ENCODE results near the gene YBX2. TPM values are rescaled to one million over a fixed set of nuclear protein-coding genes. Genes with fewer than 3 reads are reported as not detected.

Gene YBX2
- total and polyA plus RNA-seq, 2 donors (not counting 3 experiments of a cell fraction or from before 2014, with no cell fraction given): 0.15 to 0.31 TPM

DNA sequence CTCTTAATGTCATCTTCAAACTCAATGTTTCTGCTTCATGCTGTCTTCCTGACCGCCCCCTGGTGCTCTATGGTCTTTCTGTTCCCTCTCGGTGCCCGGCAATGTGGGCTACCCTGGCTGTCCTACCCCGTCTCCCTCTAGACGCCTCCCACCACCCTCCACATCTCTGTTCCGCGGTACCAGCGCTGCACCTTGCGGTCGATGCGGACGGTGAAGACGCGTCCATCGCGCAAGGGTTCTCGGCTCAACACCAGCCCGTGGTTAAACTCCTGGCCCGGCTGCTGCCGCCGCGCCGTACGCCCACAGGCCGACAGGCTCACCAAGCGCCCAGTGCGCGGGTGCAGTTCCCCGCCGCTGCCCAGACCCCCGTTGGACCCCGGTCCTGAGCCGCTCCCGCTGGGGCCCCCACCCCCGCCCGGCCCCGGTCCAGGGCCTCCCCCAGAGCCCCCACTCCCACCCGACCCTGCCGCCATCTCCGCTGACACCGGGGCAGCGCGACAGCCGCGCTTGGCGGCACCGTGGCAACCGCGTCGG is 34.5 kb upstream of the YBX2 start, which contains the start of gene NEURL4:
Gene NEURL4 (minus strand): TSS at position 496 of the 534 bp plus-strand sequence. CDS start 23 bp downstream, at position 473.
- CTCF ChIA-PET: interaction anchor here (0.7 to 1.9 kb wide), 15 partner anchors 11 to 283 kb away, joined by 3 to 13 read pairs (median 5); partner anchors contain the start of gene GPS2
- peaks cover 0 to 6% of the 10 kb centered on the region in 2 experiments for H3K36me3 ChIP-seq (ENCODE audit: control insufficient read depth in 2 of 2, extremely low read depth in 1 of 2, insufficient read depth in 2 of 2, low read length in 2 of 2)
- peak within 1 kb of the TSS; percentile 71 for H3K27ac ChIP-seq (ENCODE audit: insufficient read depth, low read depth, low read length)
- peaks cover 10% of the 10 kb centered on the region for H3K4me1 ChIP-seq (ENCODE audit: control insufficient read depth, extremely low read depth, insufficient read depth, low read length)
- peaks cover 10% of the 10 kb centered on the region for H3K79me2 ChIP-seq (ENCODE audit: control insufficient read depth, insufficient read depth, low read length)
- H4K20me1 ChIP-seq (replicated peaks; ENCODE audit: control insufficient read depth, extremely low read depth, insufficient read depth, low read length): no peaks in the 10 kb centered on the region
- DNase-seq (ENCODE audit: low read depth, low spot score) (no peak), FAIRE-seq (no peak)
- peak within 1 kb of the TSS; percentile 80 to 86 (median 81) for H3K4me3 ChIP-seq (replicated peaks in 1 of 3; ENCODE audit: insufficient read depth in 1 of 3, low read depth in 1 of 3, low read length in 3 of 3)
- TF ChIP-seq, protein P1, sequence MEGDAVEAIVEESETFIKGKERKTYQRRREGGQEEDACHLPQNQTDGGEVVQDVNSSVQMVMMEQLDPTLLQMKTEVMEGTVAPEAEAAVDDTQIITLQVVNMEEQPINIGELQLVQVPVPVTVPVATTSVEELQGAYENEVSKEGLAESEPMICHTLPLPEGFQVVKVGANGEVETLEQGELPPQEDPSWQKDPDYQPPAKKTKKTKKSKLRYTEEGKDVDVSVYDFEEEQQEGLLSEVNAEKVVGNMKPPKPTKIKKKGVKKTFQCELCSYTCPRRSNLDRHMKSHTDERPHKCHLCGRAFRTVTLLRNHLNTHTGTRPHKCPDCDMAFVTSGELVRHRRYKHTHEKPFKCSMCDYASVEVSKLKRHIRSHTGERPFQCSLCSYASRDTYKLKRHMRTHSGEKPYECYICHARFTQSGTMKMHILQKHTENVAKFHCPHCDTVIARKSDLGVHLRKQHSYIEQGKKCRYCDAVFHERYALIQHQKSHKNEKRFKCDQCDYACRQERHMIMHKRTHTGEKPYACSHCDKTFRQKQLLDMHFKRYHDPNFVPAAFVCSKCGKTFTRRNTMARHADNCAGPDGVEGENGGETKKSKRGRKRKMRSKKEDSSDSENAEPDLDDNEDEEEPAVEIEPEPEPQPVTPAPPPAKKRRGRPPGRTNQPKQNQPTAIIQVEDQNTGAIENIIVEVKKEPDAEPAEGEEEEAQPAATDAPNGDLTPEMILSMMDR (IDR thresholded peaks at IDR 0.05; ENCODE audit: extremely low read depth in 1 of 2, insufficient read depth in 1 of 2, low read depth in 1 of 2, low read length in 2 of 2): peak in 1 of 2 donors; percentile 8
- TF ChIP-seq FOS (IDR thresholded peaks at IDR 0.05; ENCODE audit: borderline replicate concordance, insufficient read depth, low read length): no peak
- dilution Hi-C loops (cut with MboI; ENCODE audit: extremely low pct_ligation_motif_present, low sequenced_read_pairs) (no loop called here), intact Hi-C loops (cut with micrococcal nuclease) (loop anchor here (1.0 kb wide), 2 partner anchors 14 to 49 kb away; partner anchors contain the start of gene GPS2)
- H3K4me2 ChIP-seq (ENCODE audit: insufficient read depth, low read length): peak within 1 kb of the TSS; percentile 95
- no peaks in the 10 kb centered on the region for H3K9me1 ChIP-seq (replicated peaks; ENCODE audit: control insufficient read depth, extremely low read depth, insufficient read depth, low read length)
- POLR2A ChIA-PET: interaction anchor here (0.6 to 1.7 kb wide), 6 partner anchors 13 to 152 kb away, joined by 3 to 5 read pairs (median 4); partner anchors contain the start of gene GPS2
- peak within 1 kb of the TSS; percentile 47 for H3K9ac ChIP-seq (replicated peaks; ENCODE audit: extremely low read depth, insufficient read depth, low read length)
- no TSS peak for BruUV-seq (replicated peaks)
- no peaks in the 10 kb centered on the region for H3K9me3 ChIP-seq (replicated peaks; ENCODE audit: control insufficient read depth, insufficient read depth, low read length)
- peaks cover 0 to 2% of the 10 kb centered on the region in 2 experiments for H3K27me3 ChIP-seq (ENCODE audit: control insufficient read depth in 2 of 2, insufficient read depth in 2 of 2, low read length in 2 of 2)
- H2AFZ ChIP-seq (ENCODE audit: low read depth, low read length): peak within 1 kb of the TSS; percentile 97

DNA sequence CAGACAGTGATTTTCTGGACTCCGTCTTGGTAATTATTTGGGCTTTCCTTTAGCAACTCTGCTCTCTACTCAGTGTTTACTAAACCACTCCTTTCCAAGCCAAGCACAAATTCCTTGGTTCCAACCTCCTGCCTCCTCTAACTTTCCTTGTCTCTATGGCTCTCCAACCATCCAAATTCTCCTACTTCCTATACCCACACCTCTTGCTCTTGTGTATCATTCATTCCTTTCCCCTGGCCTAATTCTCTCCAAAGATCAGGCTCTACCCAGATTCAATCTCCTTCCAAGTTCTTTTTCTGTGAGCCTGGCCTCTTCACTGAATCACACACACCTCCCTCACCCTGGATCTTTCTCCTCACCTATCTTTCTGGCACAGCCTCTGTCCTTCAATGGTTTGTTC is 33.6 kb upstream of the YBX2 start:
- peak overlapping the region; percentile 83 for H3K4me2 ChIP-seq (ENCODE audit: insufficient read depth, low read length)
- no peak overlapping the region for H3K4me3 ChIP-seq (replicated peaks in 1 of 3; ENCODE audit: insufficient read depth in 1 of 3, low read depth in 1 of 3, low read length in 3 of 3)
- POLR2A ChIA-PET: no interaction called here
- intact Hi-C loops (cut with micrococcal nuclease): no loop called here
- TF ChIP-seq, protein P1 (IDR thresholded peaks at IDR 0.05; ENCODE audit: extremely low read depth in 1 of 2, insufficient read depth in 1 of 2, low read depth in 1 of 2, low read length in 2 of 2): no peak
- TF ChIP-seq EZH2 (IDR thresholded peaks at IDR 0.05; ENCODE audit: borderline replicate concordance, low read depth, low read length, severe bottlenecking): no peak
- no peak for TF ChIP-seq POLR2AphosphoS5 (IDR thresholded peaks at IDR 0.05; ENCODE audit: insufficient read depth, low read depth, low read length)
- TF ChIP-seq MYC (IDR thresholded peaks at IDR 0.05; ENCODE audit: low read depth, low read length): no peak
- no peak for TF ChIP-seq JUN (IDR thresholded peaks at IDR 0.05; ENCODE audit: borderline replicate concordance, insufficient read depth, insufficient read length, low read depth)
- TF ChIP-seq FOS (IDR thresholded peaks at IDR 0.05; ENCODE audit: borderline replicate concordance, insufficient read depth, low read length): no peak
- TF ChIP-seq GATA2 (IDR thresholded peaks at IDR 0.05; ENCODE audit: insufficient read depth, insufficient read length, low read depth, low read length): no peak
- TF ChIP-seq, protein P2, sequence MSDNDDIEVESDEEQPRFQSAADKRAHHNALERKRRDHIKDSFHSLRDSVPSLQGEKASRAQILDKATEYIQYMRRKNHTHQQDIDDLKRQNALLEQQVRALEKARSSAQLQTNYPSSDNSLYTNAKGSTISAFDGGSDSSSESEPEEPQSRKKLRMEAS (IDR thresholded peaks at IDR 0.05; ENCODE audit: insufficient read depth, insufficient read length): no peak
- TF ChIP-seq POLR2A (IDR thresholded peaks at IDR 0.05; ENCODE audit: low read depth, low read length): no peak
- no peaks in the 10 kb centered on the region for H3K9me1 ChIP-seq (replicated peaks; ENCODE audit: control insufficient read depth, extremely low read depth, insufficient read depth, low read length)
- no peak for DNase-seq (ENCODE audit: low read depth, low spot score)
- CTCF ChIA-PET: interaction anchor here (0.7 kb wide), 1 partner anchor 282 kb away, joined by 5 read pairs; no protein-coding TSS in a partner anchor
- no peaks in the 10 kb centered on the region for H4K20me1 ChIP-seq (replicated peaks; ENCODE audit: control insufficient read depth, extremely low read depth, insufficient read depth, low read length)
- no TSS peak for BruUV-seq (replicated peaks)
- no peaks in the 10 kb centered on the region for H3K9me3 ChIP-seq (replicated peaks; ENCODE audit: control insufficient read depth, insufficient read depth, low read length)
- FAIRE-seq: no peak
- peaks cover 0 to 2% of the 10 kb centered on the region in 2 experiments for H3K27me3 ChIP-seq (ENCODE audit: control insufficient read depth in 2 of 2, insufficient read depth in 2 of 2, low read length in 2 of 2)
- peak overlapping the region; percentile 47 for H3K9ac ChIP-seq (replicated peaks; ENCODE audit: extremely low read depth, insufficient read depth, low read length)
- H3K27ac ChIP-seq (ENCODE audit: insufficient read depth, low read depth, low read length): no peak overlapping the region
- peaks cover 10% of the 10 kb centered on the region for H3K79me2 ChIP-seq (ENCODE audit: control insufficient read depth, insufficient read depth, low read length)
- H3K4me1 ChIP-seq (ENCODE audit: control insufficient read depth, extremely low read depth, insufficient read depth, low read length): peaks cover 10% of the 10 kb centered on the region
- H2AFZ ChIP-seq (ENCODE audit: low read depth, low read length): no peak overlapping the region
- peaks cover 2 to 15% of the 10 kb centered on the region in 2 experiments for H3K36me3 ChIP-seq (ENCODE audit: control insufficient read depth in 2 of 2, extremely low read depth in 1 of 2, insufficient read depth in 2 of 2, low read length in 2 of 2)
- dilution Hi-C loops (cut with MboI; ENCODE audit: extremely low pct_ligation_motif_present, low sequenced_read_pairs): no loop called here

Data from endothelial cell of umbilical vein (primary cell).